NT2/D1 (cell line): ENCODE data around the gene C2CD5.

ENCODE experiments used
- YY1 ChIP-seq: IDR thresholded peaks from 2 replicates; pipeline ENCODE4 v1.6.1; 2011; ENCODE audit not compliant: insufficient read length, insufficient read depth
- ZNF274 ChIP-seq: IDR thresholded peaks from 2 replicates; pipeline ENCODE4 v1.6.1; 2011; ENCODE audit warnings: mild to moderate bottlenecking, low read depth, low read length

DNA sequence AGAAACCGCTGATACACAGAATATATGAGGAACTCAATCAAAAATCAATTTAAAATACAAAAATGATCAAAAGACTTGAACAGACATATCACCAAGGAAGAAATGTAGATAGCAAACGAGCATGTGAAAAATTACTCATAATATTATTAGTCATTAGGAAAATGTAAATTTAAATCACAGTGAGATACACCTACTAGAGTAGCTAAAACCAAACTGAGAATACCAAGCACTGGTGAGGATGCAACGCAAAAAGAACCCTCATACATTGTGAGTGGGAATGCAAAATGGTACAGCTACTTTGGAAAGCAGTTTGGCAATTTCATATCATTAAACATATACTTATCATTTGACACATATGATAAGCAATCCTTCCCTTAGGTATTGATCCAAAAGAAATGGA is 108.8 kb downstream of the C2CD5 start:
- TF ChIP-seq ZNF274 (no peak), YY1 (no peak)
